GM12878 (cell line): Measurements from ENCODE around the gene TTR. TPM values are rescaled to one million over a fixed set of nuclear protein-coding genes. Genes with fewer than 3 reads are reported as not detected.

Source experiments
- ATAC-seq: fragments of 200-7000 bp; cut with Tn5 transposase; 3 replicates; pipeline ENCODE4 v1.9.1; 2020; ENCODE audit warnings: mild to moderate bottlenecking, moderate library complexity
- BruUV-seq: library from RNA; stranded (reverse); fragments of 400-500 nt; replicated peaks from 2 replicates; lab custom pipeline; 2021; lab: Mats Ljungman, UMichigan
- CTCF ChIA-PET: fragments of 300-600 bp; sonication (Branson Sonifier 250); formaldehyde crosslinking; extraction: SDS; loops from one replicate; lab custom pipeline; 2021; ENCODE audit warnings: inconsistent platforms; lab: Yijun Ruan, JAX
- POLR2A ChIA-PET: fragments of 350-600 bp; formaldehyde crosslinking; extraction: SDS; loops from one replicate; lab custom pipeline; 2021; ENCODE audit warnings: inconsistent platforms; lab: Charles Lee
- RAD21 ChIA-PET: fragments of 300-600 bp; sonication (Branson Sonifier 250); formaldehyde crosslinking; loops from one replicate; lab custom pipeline; 2023; ENCODE audit warnings: antibody characterized with exemption; ENCODE audit not compliant: unreplicated experiment; lab: Charles Lee
- SMC1A ChIA-PET: fragments of 300-600 bp; sonication (Branson Sonifier 250); formaldehyde crosslinking; loops from one replicate; lab custom pipeline; 2023; ENCODE audit not compliant: unreplicated experiment, uncharacterized antibody; lab: Charles Lee
- DNase-seq: peaks from one replicate; pipeline ENCODE4 v3.0.0-alpha.2; 2011; ENCODE audit warnings: low read depth, low spot score
- FAIRE-seq: peaks from 3 replicates; lab custom pipeline; 2011; peaks lifted over from hg19 to GRCh38; lab: Jason Lieb, UNC
- H2AFZ ChIP-seq: 2 replicates; pipeline ENCODE4 v1.6.0; 2011; ENCODE audit warnings: low read depth, low read length, control low read depth; ENCODE audit not compliant: control insufficient read depth
- H3K27ac ChIP-seq: 2 replicates; pipeline ENCODE4 v1.5.1; 2011; ENCODE audit warnings: control low read depth; ENCODE audit not compliant: control insufficient read depth, insufficient read depth
- H3K27me3 ChIP-seq, 2 experiments: replicated peaks in 1 of 2; 2 replicates each; pipeline versions ENCODE4 v1.6.0 to v1.6.1; 2011; ENCODE audit warnings: low read length in 1 of 2; ENCODE audit not compliant: control insufficient read depth in 2 of 2, insufficient read depth in 2 of 2
- H3K36me3 ChIP-seq, 2 experiments: 2 replicates each; pipeline ENCODE4 v1.5.1; 2011; ENCODE audit warnings: low read length in 1 of 2; ENCODE audit not compliant: control insufficient read depth in 2 of 2, insufficient read depth in 2 of 2
- H3K4me1 ChIP-seq: 2 replicates; pipeline ENCODE4 v1.6.1; 2011; ENCODE audit warnings: mild to moderate bottlenecking, low read length, moderate library complexity, mixed read lengths; ENCODE audit not compliant: control insufficient read depth, insufficient read depth
- H3K4me2 ChIP-seq: 2 replicates; pipeline ENCODE4 v1.6.0; 2011; ENCODE audit warnings: control low read depth; ENCODE audit not compliant: control insufficient read depth, insufficient read depth
- H3K4me3 ChIP-seq: fragments of 200-600 bp; sonication (generic); 2 replicates; pipeline ENCODE4 v1.5.1; 2016
- H3K79me2 ChIP-seq: 2 replicates; pipeline ENCODE4 v1.6.0; 2011; ENCODE audit warnings: low read length; ENCODE audit not compliant: control insufficient read depth, insufficient read depth
- H3K9ac ChIP-seq: 2 replicates; pipeline ENCODE4 v1.8.0; 2011; ENCODE audit warnings: low read length, control low read depth, mixed read lengths; ENCODE audit not compliant: control insufficient read depth, insufficient read depth
- H3K9me3 ChIP-seq: replicated peaks from 3 replicates; pipeline ENCODE4 v1.5.1; 2011; ENCODE audit warnings: mild to moderate bottlenecking, low read length; ENCODE audit not compliant: control insufficient read depth, insufficient read depth
- H4K20me1 ChIP-seq: 2 replicates; pipeline ENCODE4 v1.6.0; 2011; ENCODE audit not compliant: control insufficient read depth, insufficient read depth
- CBFB ChIP-seq: IDR thresholded peaks from 2 replicates; pipeline ENCODE4 v1.6.1; 2016; ENCODE audit warnings: antibody characterized with exemption, low read depth
- CEBPB ChIP-seq, 2 experiments: fragments of 150-350 bp in 1 of 2; IDR thresholded peaks; 2 replicates each; pipeline ENCODE4 v1.6.1; 2012 to 2014; ENCODE audit warnings: low read depth in 2 of 2, low read length in 2 of 2, borderline replicate concordance in 1 of 2, inconsistent platforms in 1 of 2
- CTCF ChIP-seq, 3 experiments: IDR thresholded peaks in 2 of 3; conservative IDR thresholded peaks in 1 of 3; 2 replicates each; pipeline ENCODE4 v1.5.1; 2011; ENCODE audit warnings: low read depth in 3 of 3, low read length in 3 of 3, mild to moderate bottlenecking in 3 of 3, control low read depth in 2 of 3, moderate library complexity in 2 of 3, inconsistent platforms in 1 of 3, mixed read lengths in 1 of 3; ENCODE audit not compliant: control insufficient read depth in 2 of 3, insufficient read depth in 1 of 3; ENCODE audit errors: extremely low read depth in 1 of 3
- HDAC6 ChIP-seq: fragments of 200-600 bp; sonication (generic); IDR thresholded peaks from one replicate; pipeline ENCODE4 v1.8.0; 2017; ENCODE audit warnings: antibody characterized with exemption; ENCODE audit not compliant: unreplicated experiment
- MEF2A ChIP-seq: IDR thresholded peaks from 2 replicates; pipeline ENCODE4 v1.6.1; 2011; ENCODE audit warnings: low read depth, mild to moderate bottlenecking, low read length, moderate library complexity; ENCODE audit not compliant: insufficient read depth
- MYB ChIP-seq: fragments of 150-350 bp; IDR thresholded peaks from 2 replicates; pipeline ENCODE4 v1.6.1; 2014; ENCODE audit warnings: mild to moderate bottlenecking, low read depth, low read length, borderline replicate concordance
- RAD21 ChIP-seq: IDR thresholded peaks from 2 replicates; pipeline ENCODE4 v1.6.1; 2011; ENCODE audit warnings: mild to moderate bottlenecking, low read depth, low read length, moderate library complexity; ENCODE audit not compliant: insufficient read depth
- RB1 ChIP-seq: fragments of 450-650 bp; formaldehyde crosslinking; IDR thresholded peaks from 2 replicates; pipeline ENCODE4 v1.6.1; 2017; ENCODE audit warnings: mild to moderate bottlenecking, borderline replicate concordance
- SMARCA5 ChIP-seq: fragments of 450-650 bp; IDR thresholded peaks from 2 replicates; pipeline ENCODE4 v1.6.1; 2017; ENCODE audit warnings: mild to moderate bottlenecking
- SMC3 ChIP-seq: IDR thresholded peaks from 2 replicates; pipeline ENCODE4 v1.6.1; 2011; ENCODE audit warnings: low read length, improper control_type of control experiment, borderline replicate concordance
- ZNF217 ChIP-seq: fragments of 450-650 bp; IDR thresholded peaks from 2 replicates; pipeline ENCODE4 v1.6.1; 2017; ENCODE audit warnings: antibody characterized with exemption, mild to moderate bottlenecking
- ZNF274 ChIP-seq: IDR thresholded peaks from one replicate; pipeline ENCODE4 v1.8.0; 2011; ENCODE audit not compliant: insufficient read length, insufficient read depth
- ZNF384 ChIP-seq: IDR thresholded peaks from 2 replicates; pipeline ENCODE4 v1.6.1; 2012; ENCODE audit warnings: low read depth, mild to moderate bottlenecking, low read length, improper control_type of control experiment, borderline replicate concordance
- WGBS: methylation state at CpG from one replicate; pipeline ENCODE4 v1.1.6; 2016; ENCODE audit warnings: low lambda C conversion rate; ENCODE audit not compliant: insufficient replicate concordance, insufficient coverage; ENCODE audit errors: missing lambda C conversion rate; 5-methylcytosine and 5-hydroxymethylcytosine counted together
- in situ Hi-C: fragments of 300-500 bp; cut with MboI; formaldehyde crosslinking; loops from 9 replicates; pipeline ENCODE4 v1.14.3; 2018; ENCODE audit warnings: mixed read lengths
- intact Hi-C: fragments of 100-400 bp; cut with micrococcal nuclease; formaldehyde crosslinking; loops from one replicate; pipeline ENCODE4 v1.14.2; 2022; ENCODE audit not compliant: unreplicated experiment
- polyA plus RNA-seq, 11 experiments: library from polyadenylated mRNA; depleted of rRNA in 4 of 11; unstranded in 6 of 11; stranded (reverse) in 5 of 11; fragments of >200 nt; fragmentation: Nextera tagmentation in 4 of 11; fragmentation: Illumina TruSeq in 1 of 11; extraction: Ambion mirVana in 4 of 11; extraction: Trizol in 1 of 11; gene quantifications; 1 replicate in 1 of 11; 2 replicates in 10 of 11; pipeline versions ENCODE4 v1.2.1 to v1.2.3, GENCODE V29; 2011 to 2016; ENCODE audit warnings: inconsistent platforms in 2 of 11, missing spikeins in 2 of 11, low read depth in 1 of 11
- total RNA-seq, 4 experiments: library from RNA; depleted of rRNA in 3 of 4; stranded (reverse); fragments of >200 nt in 3 of 4; fragmentation: Illumina TruSeq in 1 of 4; extraction: Trizol in 1 of 4; gene quantifications; 2 replicates each; pipeline versions ENCODE4 v1.2.1 to v1.2.3, GENCODE V29; 2013 to 2021
- TF ChIP-seq, protein P1 (sequence below): fragments of 450-650 bp; IDR thresholded peaks from 2 replicates; pipeline ENCODE4 v1.6.1; 2017; ENCODE audit warnings: mild to moderate bottlenecking, moderate library complexity

The TTR gene
- total and polyA plus RNA-seq, 10 of the 15 experiments (the other 5 are each of a cell fraction or from before 2014, with no cell fraction given): 0.05 to 1.2 TPM; not detected in 8

DNA sequence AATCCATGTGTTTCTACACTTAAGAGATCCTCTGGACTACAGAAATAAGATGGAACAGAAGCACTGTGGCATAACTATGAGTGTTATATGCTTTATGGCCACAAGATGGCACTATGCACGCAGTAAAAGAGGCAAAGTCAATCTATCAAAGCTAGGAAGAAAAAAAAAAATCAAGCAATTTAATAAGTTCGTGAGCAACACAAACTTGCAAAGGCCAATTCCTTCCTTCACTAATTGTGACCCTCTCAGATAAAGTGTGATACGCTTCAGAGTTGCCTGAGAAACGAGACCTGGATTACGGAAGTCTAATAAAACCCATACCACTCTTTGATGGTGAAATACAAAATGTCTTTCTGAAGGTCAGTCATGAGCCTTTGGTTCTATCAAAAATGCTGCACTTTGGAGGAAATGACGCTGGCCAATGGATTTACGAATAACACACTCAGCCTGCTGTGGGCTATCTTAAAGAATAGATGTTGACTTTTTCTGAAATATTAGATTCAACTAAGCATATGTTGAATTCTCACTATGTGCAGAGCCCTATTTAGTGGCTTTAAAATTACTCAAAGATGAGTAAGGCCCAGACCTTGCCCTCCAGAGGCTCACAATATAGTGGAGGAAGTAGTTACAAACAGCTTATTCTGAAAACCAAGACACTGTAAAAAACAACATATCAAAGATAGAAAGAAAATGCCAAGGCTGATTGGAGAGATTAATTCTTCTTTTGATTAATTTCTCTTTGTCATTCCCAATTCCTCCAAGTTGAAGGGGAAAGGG is 35.5 kb upstream of the TTR start:
- peak overlapping the region; percentile 58 for H2AFZ ChIP-seq
- no peak overlapping the region for H3K4me3 ChIP-seq
- ChIA-PET SMC1A (interaction anchor here (0.6 to 7.7 kb wide), 21 partner anchors 9 to 602 kb away, joined by 3 to 77 read pairs (median 5); no protein-coding TSS in a partner anchor), RAD21 (interaction anchor here (0.6 to 6.4 kb wide), 23 partner anchors 9 to 421 kb away, joined by 3 to 67 read pairs (median 4); no protein-coding TSS in a partner anchor), POLR2A (interaction anchor here (1.3 kb wide), 1 partner anchor 166 kb away, joined by 3 read pairs; no protein-coding TSS in a partner anchor), CTCF (interaction anchor here (0.6 to 13.4 kb wide), 38 partner anchors 9 to 586 kb away, joined by 3 to 224 read pairs (median 4); no protein-coding TSS in a partner anchor)
- H4K20me1 ChIP-seq: no peaks in the 10 kb centered on the region
- FAIRE-seq (peak; percentile 97), DNase-seq (peak; percentile 39), ATAC-seq (peak; percentile 88)
- no peak overlapping the region for H3K9ac ChIP-seq
- H3K27me3 ChIP-seq: no peaks in the 10 kb centered on the region
- intact Hi-C loops: loop anchor here (1.0 to 10.0 kb wide), 8 partner anchors 131 to 989 kb away; no protein-coding TSS in a partner anchor
- no peaks in the 10 kb centered on the region for H3K4me1 ChIP-seq
- in situ Hi-C loops: loop anchor here (5.0 to 10.0 kb wide), 3 partner anchors 131 to 266 kb away; no protein-coding TSS in a partner anchor
- no peak overlapping the region for H3K27ac ChIP-seq
- no peaks in the 10 kb centered on the region for H3K9me3 ChIP-seq
- no peaks in the 10 kb centered on the region for H3K36me3 ChIP-seq
- H3K4me2 ChIP-seq: no peak overlapping the region
- no TSS peak for BruUV-seq
- no peaks in the 10 kb centered on the region for H3K79me2 ChIP-seq
- 10% methylated on average over 7 of the region's 7 CpGs for WGBS
- TF ChIP-seq SMARCA5 (no peak), RB1 (0 out of 2 replicates have a peak, but pooled peaks have one; percentile 44), MYB (no peak), HDAC6 (no peak), CEBPB (IDR thresholded peaks at IDR 0.05; ENCODE audit: borderline replicate concordance in 1 of 2, low read depth in 2 of 2, low read length in 2 of 2) (no peak), SMC3 (peak; percentile 91), MEF2A (0 out of 2 replicates have a peak, but pooled peaks have one; percentile 9), ZNF217 (no peak), CBFB (no peak), CTCF (IDR thresholded peaks at IDR 0.05 in 2 of 3, conservative IDR thresholded peaks at IDR 0.05 in 1 of 3; ENCODE audit: control insufficient read depth in 2 of 3, extremely low read depth in 1 of 3, insufficient read depth in 1 of 3, low read depth in 3 of 3, low read length in 3 of 3) (peak; percentile 62 to 79 (median 72); a peak in 5 of 6 replicates), ZNF274 (no peak), ZNF384 (peak; percentile 87), RAD21 (peak; percentile 96)
- TF ChIP-seq, protein P1, sequence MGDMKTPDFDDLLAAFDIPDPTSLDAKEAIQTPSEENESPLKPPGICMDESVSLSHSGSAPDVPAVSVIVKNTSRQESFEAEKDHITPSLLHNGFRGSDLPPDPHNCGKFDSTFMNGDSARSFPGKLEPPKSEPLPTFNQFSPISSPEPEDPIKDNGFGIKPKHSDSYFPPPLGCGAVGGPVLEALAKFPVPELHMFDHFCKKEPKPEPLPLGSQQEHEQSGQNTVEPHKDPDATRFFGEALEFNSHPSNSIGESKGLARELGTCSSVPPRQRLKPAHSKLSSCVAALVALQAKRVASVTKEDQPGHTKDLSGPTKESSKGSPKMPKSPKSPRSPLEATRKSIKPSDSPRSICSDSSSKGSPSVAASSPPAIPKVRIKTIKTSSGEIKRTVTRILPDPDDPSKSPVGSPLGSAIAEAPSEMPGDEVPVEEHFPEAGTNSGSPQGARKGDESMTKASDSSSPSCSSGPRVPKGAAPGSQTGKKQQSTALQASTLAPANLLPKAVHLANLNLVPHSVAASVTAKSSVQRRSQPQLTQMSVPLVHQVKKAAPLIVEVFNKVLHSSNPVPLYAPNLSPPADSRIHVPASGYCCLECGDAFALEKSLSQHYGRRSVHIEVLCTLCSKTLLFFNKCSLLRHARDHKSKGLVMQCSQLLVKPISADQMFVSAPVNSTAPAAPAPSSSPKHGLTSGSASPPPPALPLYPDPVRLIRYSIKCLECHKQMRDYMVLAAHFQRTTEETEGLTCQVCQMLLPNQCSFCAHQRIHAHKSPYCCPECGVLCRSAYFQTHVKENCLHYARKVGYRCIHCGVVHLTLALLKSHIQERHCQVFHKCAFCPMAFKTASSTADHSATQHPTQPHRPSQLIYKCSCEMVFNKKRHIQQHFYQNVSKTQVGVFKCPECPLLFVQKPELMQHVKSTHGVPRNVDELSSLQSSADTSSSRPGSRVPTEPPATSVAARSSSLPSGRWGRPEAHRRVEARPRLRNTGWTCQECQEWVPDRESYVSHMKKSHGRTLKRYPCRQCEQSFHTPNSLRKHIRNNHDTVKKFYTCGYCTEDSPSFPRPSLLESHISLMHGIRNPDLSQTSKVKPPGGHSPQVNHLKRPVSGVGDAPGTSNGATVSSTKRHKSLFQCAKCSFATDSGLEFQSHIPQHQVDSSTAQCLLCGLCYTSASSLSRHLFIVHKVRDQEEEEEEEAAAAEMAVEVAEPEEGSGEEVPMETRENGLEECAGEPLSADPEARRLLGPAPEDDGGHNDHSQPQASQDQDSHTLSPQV: peak; percentile 19; the same call in 1 of the 2 replicates
